ENCODE measurements around the gene LAIR2. TPM values are rescaled to one million over a fixed set of nuclear protein-coding genes. Genes with fewer than 3 reads are reported as not detected.
A peak's percentile ranks its signal among the peaks of the same experiment; 100 is the strongest.

The LAIR2 gene
- total and polyA plus RNA-seq, 10 of the 15 experiments (the other 5 are each of a cell fraction or from before 2014, with no cell fraction given), result not detected

DNA sequence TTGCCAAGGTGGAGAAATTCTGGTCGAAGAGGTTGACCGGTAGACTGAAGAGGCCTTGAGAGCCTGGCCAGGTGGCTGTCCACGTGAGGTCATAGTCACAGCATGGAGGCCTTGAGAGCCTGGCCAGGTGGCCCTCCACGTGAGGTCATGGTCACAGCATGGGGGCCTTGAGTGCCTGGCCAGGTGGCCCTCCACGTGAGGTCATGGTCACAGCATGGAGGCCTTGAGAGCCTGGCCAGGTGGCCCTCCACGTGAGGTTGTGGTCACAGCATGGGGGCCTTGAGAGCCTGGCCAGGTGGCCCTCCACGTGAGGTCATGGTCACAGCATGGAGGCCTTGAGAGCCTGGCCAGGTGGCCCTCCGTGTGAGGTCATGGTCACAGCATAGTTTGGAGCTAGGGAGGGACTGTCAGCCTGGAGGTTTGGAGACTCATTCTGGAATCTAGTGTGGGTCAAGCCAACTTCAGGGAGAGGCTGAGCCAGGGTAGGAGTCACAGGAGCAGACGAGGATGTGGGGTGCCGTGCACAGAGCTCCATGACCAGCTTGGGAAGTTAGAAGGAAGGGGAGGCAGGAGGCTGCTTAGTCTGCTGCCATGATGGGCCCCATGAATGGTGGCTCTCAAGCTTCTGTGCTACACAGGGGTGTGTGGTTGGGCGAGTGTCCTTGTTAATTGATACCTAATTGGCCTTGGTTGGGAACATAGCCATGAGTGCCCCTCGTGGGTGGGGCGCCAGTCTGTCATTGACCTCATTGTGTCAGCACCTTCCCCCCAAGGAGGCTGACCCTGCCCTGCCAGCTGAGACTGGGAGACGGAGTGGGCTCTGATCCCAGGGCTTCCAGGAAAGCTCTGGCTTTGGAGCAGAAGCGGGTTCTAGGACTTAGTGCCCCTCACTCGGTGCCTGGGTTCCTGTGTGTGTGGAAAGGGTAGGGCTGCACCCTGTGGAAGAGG lies 43.1 kb upstream of the LAIR2 start:
- RAD21 ChIA-PET (ENCODE audit: unreplicated experiment), result no interaction called here
- TF ChIP-seq POLR2AphosphoS5 (IDR thresholded peaks at IDR 0.05; ENCODE audit: low read length), result peak; percentile 55; the same call in 1 of the 2 replicates
- no peak for TF ChIP-seq JUND (IDR thresholded peaks at IDR 0.05; ENCODE audit: low read depth, low read length)
- TF ChIP-seq NRF1 (conservative IDR thresholded peaks at IDR 0.05; ENCODE audit: low read depth, low read length), result no peak
- TF ChIP-seq, protein P1, sequence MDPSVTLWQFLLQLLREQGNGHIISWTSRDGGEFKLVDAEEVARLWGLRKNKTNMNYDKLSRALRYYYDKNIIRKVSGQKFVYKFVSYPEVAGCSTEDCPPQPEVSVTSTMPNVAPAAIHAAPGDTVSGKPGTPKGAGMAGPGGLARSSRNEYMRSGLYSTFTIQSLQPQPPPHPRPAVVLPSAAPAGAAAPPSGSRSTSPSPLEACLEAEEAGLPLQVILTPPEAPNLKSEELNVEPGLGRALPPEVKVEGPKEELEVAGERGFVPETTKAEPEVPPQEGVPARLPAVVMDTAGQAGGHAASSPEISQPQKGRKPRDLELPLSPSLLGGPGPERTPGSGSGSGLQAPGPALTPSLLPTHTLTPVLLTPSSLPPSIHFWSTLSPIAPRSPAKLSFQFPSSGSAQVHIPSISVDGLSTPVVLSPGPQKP (IDR thresholded peaks at IDR 0.05; ENCODE audit: low read depth, low read length), result no peak
- no peak for TF ChIP-seq CHD4 (IDR thresholded peaks at IDR 0.05)
- H3K27ac ChIP-seq (ENCODE audit: control insufficient read depth, insufficient read depth), result no peak overlapping the region
- intact Hi-C loops (cut with micrococcal nuclease; ENCODE audit: unreplicated experiment) (no loop called here), in situ Hi-C loops (cut with MboI) (loop anchor here (10.0 kb wide), 1 partner anchor 1195 kb away; the partner anchor contains the start of gene U2AF2)
- H3K4me3 ChIP-seq, result no peak overlapping the region
- POLR2A ChIA-PET, result no interaction called here
- H3K4me1 ChIP-seq (ENCODE audit: control insufficient read depth, insufficient read depth, low read length), result peaks cover 12% of the 10 kb centered on the region
- H3K36me3 ChIP-seq (ENCODE audit: control insufficient read depth in 2 of 2, insufficient read depth in 2 of 2, low read length in 1 of 2), result peaks cover 14 to 62% of the 10 kb centered on the region in 2 experiments
- H4K20me1 ChIP-seq (ENCODE audit: control insufficient read depth, insufficient read depth), result no peaks in the 10 kb centered on the region; the same call in 1 of the 2 replicates
- CTCF ChIA-PET, result no interaction called here
- DNase-seq (ENCODE audit: low read depth, low spot score) (no peak), ATAC-seq (no peak), FAIRE-seq (no peak)
- H3K79me2 ChIP-seq (ENCODE audit: control insufficient read depth, insufficient read depth, low read length), result peaks cover 14% of the 10 kb centered on the region
- H2AFZ ChIP-seq (ENCODE audit: control insufficient read depth, low read depth, low read length), result no peak overlapping the region
- 78% methylated on average over 16 of the region's 16 CpGs for WGBS (ENCODE audit: insufficient coverage, insufficient replicate concordance, low lambda C conversion rate, missing lambda C conversion rate)
- BruUV-seq (replicated peaks), result TSS peak; percentile 43
- no peak overlapping the region for H3K4me2 ChIP-seq (ENCODE audit: control insufficient read depth, insufficient read depth)
- H3K9me3 ChIP-seq (replicated peaks; ENCODE audit: control insufficient read depth, insufficient read depth, low read length), result no peaks in the 10 kb centered on the region
- no peaks in the 10 kb centered on the region for H3K27me3 ChIP-seq (replicated peaks in 1 of 2; ENCODE audit: control insufficient read depth in 2 of 2, insufficient read depth in 2 of 2, low read length in 1 of 2)
- H3K9ac ChIP-seq (ENCODE audit: control insufficient read depth, insufficient read depth, low read length), result no peak overlapping the region
- SMC1A ChIA-PET (ENCODE audit: uncharacterized antibody, unreplicated experiment), result no interaction called here
